GM23338 (cell line): Measurements from ENCODE around the gene NRG3. TPM values are rescaled to one million over a fixed set of nuclear protein-coding genes. Genes with fewer than 3 reads are reported as not detected.
"Not testable (repeated sequence)": the region's sequence is repeated elsewhere in the genome, so short reads cannot be mapped to it uniquely, and the experiment has no call there.

ENCODE experiments used
- ATAC-seq: fragments of 200-7000 bp; cut with Tn5 transposase; 3 replicates; pipeline ENCODE4 v1.9.1; 2020
- DNase-seq: peaks from one replicate; pipeline ENCODE4 v3.0.0-alpha.2; 2015; ENCODE audit warnings: low spot score
- H2AFZ ChIP-seq: fragments of 200-600 bp; sonication (generic); 2 replicates; pipeline ENCODE4 v1.8.0; 2016; ENCODE audit warnings: antibody characterized with exemption, mild to moderate bottlenecking, moderate library complexity
- H3F3A ChIP-seq: fragments of 200-600 bp; sonication (generic); replicated peaks from 2 replicates; pipeline ENCODE4 v1.8.0; 2017; ENCODE audit warnings: antibody characterized with exemption, mixed run types, low read depth
- H3K27ac ChIP-seq: fragments of 200-600 bp; sonication (generic); 2 replicates; pipeline ENCODE4 v1.6.1; 2016; ENCODE audit warnings: low read depth
- H3K27me3 ChIP-seq: fragments of 200-600 bp; sonication (generic); 2 replicates; pipeline ENCODE4 v1.8.0; 2016; ENCODE audit warnings: mild to moderate bottlenecking, mixed run types, moderate library complexity; ENCODE audit not compliant: insufficient read depth
- H3K36me3 ChIP-seq: fragments of 200-600 bp; sonication (generic); 2 replicates; pipeline ENCODE4 v1.8.0; 2016; ENCODE audit warnings: mild to moderate bottlenecking; ENCODE audit not compliant: insufficient read depth
- H3K4me1 ChIP-seq: fragments of 200-600 bp; sonication (generic); 2 replicates; pipeline ENCODE4 v1.8.0; 2016; ENCODE audit warnings: mild to moderate bottlenecking, moderate library complexity; ENCODE audit not compliant: insufficient read depth
- H3K4me2 ChIP-seq: fragments of 200-600 bp; sonication (generic); 2 replicates; pipeline ENCODE4 v1.7.1; 2017; ENCODE audit warnings: mixed run types
- H3K4me3 ChIP-seq: fragments of 200-600 bp; sonication (generic); 2 replicates; pipeline ENCODE4 v1.6.1; 2016; ENCODE audit warnings: mixed run types
- H3K79me2 ChIP-seq: fragments of 200-600 bp; sonication (generic); replicated peaks from 2 replicates; pipeline ENCODE4 v1.8.0; 2017; ENCODE audit warnings: mild to moderate bottlenecking; ENCODE audit not compliant: insufficient read depth
- H3K9me2 ChIP-seq: fragments of 200-600 bp; sonication (generic); 2 replicates; pipeline ENCODE4 v1.8.0; 2017; ENCODE audit not compliant: insufficient read depth
- H4K20me1 ChIP-seq: fragments of 200-600 bp; sonication (generic); replicated peaks from 2 replicates; pipeline ENCODE4 v1.8.0; 2017; ENCODE audit warnings: mild to moderate bottlenecking; ENCODE audit not compliant: insufficient read depth
- H3K27ac Mint-ChIP-seq: 2 replicates; pipeline ENCODE4 v1.8.0; 2020; ENCODE audit warnings: inconsistent platforms, mild to moderate bottlenecking, moderate library complexity, mixed read lengths
- H3K27me3 Mint-ChIP-seq: 3 replicates; pipeline ENCODE4 v1.8.0; 2022; ENCODE audit warnings: low read depth, mild to moderate bottlenecking, moderate library complexity, mixed read lengths, inconsistent platforms; ENCODE audit not compliant: insufficient read depth, poor library complexity
- H3K36me3 Mint-ChIP-seq: 3 replicates; pipeline ENCODE4 v1.8.0; 2021; ENCODE audit warnings: low read depth, mild to moderate bottlenecking, inconsistent platforms, moderate library complexity, mixed read lengths
- H3K4me1 Mint-ChIP-seq: 3 replicates; pipeline ENCODE4 v1.8.0; 2020; ENCODE audit warnings: mild to moderate bottlenecking, inconsistent platforms, mixed read lengths
- H3K4me3 Mint-ChIP-seq: 3 replicates; pipeline ENCODE4 v1.8.0; 2021; ENCODE audit warnings: moderate library complexity, mild to moderate bottlenecking, inconsistent platforms, mixed read lengths
- H3K9me3 Mint-ChIP-seq: 3 replicates; pipeline ENCODE4 v1.8.0; 2020; ENCODE audit warnings: moderate library complexity, mild to moderate bottlenecking, inconsistent platforms, mixed read lengths
- CREB1 ChIP-seq: fragments of 250-450 bp; sonication (Bioruptor Pico); IDR thresholded peaks from 2 replicates; pipeline ENCODE4 v1.5.0; 2020; ENCODE audit warnings: low read depth, mild to moderate bottlenecking, moderate library complexity
- EZH2 ChIP-seq: fragments of 200-600 bp; sonication (generic); IDR thresholded peaks from one replicate; pipeline ENCODE4 v1.8.0; 2017; ENCODE audit warnings: antibody characterized with exemption, mild to moderate bottlenecking, low read depth; ENCODE audit not compliant: unreplicated experiment
- NANOG ChIP-seq: IDR thresholded peaks from 2 replicates; pipeline ENCODE4 v1.6.1; 2016; ENCODE audit warnings: antibody characterized with exemption, borderline replicate concordance
- STAT1 ChIP-seq: IDR thresholded peaks from one replicate; pipeline ENCODE4 v1.6.1; 2016; ENCODE audit warnings: antibody characterized with exemption; ENCODE audit not compliant: unreplicated experiment
- polyA plus RNA-seq: library from polyadenylated mRNA; unstranded; fragments of >200 nt; fragmentation: Nextera tagmentation; extraction: Ambion mirVana; gene quantifications from 2 replicates; pipeline ENCODE4 v1.2.1, GENCODE V29; 2016
- total RNA-seq: library from RNA; depleted of rRNA; stranded (reverse); fragments of >200 nt; shearing (Covaris generic); gene quantifications from 2 replicates; pipeline ENCODE4 v1.2.3, GENCODE V29; 2014
- TF ChIP-seq, protein P1 (sequence below): fragments of 250-450 bp; sonication (Bioruptor Pico); IDR thresholded peaks from 2 replicates; pipeline ENCODE4 v1.5.0; 2020; ENCODE audit warnings: mild to moderate bottlenecking, moderate library complexity

Gene NRG3
- total and polyA plus RNA-seq, 2 experiments from 2014 or later, result 1.9 to 3.9 TPM

DNA sequence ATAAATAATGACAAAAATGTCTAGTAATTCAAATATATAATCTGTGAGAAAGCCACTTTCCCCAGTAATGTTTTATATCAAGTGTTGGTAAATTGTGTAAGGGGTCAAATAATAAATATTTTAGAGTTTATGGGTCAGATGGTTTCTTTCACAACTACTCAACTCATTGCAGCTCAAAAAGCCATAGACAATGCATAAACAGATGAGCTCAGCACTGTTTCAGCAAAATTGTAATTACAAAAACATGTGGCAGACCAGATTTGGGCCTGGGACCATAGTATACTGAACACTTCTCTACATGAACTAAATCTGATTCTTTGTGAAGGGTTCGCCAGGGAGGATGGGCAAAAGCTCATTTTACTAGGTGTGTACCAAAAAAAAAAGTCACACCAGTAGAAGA is 460.8 kb downstream of the NRG3 start (continued):
- TF ChIP-seq NANOG (no peak), STAT1 (no peak)

DNA sequence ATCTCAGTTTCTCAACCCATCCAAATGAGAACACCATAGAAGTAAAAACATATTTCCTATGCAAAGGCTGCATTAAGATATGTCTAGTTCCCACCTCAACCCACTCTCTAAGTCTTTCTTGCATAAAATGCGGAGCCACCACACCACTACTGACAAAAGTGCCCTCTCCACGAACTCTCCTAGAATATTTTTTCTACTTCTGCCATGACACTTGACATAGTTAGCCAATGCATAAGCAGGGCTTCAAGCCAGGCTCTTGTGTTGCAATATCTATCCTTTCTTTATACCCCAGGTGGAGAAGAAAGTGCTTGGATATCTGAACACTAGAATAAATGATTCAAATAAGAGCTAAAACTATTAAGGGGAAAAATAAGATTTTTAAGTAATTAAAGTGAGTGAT is 465.2 kb downstream of the NRG3 start:
- H3K4me2 ChIP-seq, result no peak overlapping the region
- no peak overlapping the region for H3K4me3 Mint-ChIP-seq
- H3K27me3 Mint-ChIP-seq, result no peaks in the 10 kb centered on the region
- no peaks in the 10 kb centered on the region for H4K20me1 ChIP-seq
- no peak for TF ChIP-seq EZH2
- TF ChIP-seq CREB1 (CRISPR knock-in tag), result no peak
- TF ChIP-seq, protein P1, sequence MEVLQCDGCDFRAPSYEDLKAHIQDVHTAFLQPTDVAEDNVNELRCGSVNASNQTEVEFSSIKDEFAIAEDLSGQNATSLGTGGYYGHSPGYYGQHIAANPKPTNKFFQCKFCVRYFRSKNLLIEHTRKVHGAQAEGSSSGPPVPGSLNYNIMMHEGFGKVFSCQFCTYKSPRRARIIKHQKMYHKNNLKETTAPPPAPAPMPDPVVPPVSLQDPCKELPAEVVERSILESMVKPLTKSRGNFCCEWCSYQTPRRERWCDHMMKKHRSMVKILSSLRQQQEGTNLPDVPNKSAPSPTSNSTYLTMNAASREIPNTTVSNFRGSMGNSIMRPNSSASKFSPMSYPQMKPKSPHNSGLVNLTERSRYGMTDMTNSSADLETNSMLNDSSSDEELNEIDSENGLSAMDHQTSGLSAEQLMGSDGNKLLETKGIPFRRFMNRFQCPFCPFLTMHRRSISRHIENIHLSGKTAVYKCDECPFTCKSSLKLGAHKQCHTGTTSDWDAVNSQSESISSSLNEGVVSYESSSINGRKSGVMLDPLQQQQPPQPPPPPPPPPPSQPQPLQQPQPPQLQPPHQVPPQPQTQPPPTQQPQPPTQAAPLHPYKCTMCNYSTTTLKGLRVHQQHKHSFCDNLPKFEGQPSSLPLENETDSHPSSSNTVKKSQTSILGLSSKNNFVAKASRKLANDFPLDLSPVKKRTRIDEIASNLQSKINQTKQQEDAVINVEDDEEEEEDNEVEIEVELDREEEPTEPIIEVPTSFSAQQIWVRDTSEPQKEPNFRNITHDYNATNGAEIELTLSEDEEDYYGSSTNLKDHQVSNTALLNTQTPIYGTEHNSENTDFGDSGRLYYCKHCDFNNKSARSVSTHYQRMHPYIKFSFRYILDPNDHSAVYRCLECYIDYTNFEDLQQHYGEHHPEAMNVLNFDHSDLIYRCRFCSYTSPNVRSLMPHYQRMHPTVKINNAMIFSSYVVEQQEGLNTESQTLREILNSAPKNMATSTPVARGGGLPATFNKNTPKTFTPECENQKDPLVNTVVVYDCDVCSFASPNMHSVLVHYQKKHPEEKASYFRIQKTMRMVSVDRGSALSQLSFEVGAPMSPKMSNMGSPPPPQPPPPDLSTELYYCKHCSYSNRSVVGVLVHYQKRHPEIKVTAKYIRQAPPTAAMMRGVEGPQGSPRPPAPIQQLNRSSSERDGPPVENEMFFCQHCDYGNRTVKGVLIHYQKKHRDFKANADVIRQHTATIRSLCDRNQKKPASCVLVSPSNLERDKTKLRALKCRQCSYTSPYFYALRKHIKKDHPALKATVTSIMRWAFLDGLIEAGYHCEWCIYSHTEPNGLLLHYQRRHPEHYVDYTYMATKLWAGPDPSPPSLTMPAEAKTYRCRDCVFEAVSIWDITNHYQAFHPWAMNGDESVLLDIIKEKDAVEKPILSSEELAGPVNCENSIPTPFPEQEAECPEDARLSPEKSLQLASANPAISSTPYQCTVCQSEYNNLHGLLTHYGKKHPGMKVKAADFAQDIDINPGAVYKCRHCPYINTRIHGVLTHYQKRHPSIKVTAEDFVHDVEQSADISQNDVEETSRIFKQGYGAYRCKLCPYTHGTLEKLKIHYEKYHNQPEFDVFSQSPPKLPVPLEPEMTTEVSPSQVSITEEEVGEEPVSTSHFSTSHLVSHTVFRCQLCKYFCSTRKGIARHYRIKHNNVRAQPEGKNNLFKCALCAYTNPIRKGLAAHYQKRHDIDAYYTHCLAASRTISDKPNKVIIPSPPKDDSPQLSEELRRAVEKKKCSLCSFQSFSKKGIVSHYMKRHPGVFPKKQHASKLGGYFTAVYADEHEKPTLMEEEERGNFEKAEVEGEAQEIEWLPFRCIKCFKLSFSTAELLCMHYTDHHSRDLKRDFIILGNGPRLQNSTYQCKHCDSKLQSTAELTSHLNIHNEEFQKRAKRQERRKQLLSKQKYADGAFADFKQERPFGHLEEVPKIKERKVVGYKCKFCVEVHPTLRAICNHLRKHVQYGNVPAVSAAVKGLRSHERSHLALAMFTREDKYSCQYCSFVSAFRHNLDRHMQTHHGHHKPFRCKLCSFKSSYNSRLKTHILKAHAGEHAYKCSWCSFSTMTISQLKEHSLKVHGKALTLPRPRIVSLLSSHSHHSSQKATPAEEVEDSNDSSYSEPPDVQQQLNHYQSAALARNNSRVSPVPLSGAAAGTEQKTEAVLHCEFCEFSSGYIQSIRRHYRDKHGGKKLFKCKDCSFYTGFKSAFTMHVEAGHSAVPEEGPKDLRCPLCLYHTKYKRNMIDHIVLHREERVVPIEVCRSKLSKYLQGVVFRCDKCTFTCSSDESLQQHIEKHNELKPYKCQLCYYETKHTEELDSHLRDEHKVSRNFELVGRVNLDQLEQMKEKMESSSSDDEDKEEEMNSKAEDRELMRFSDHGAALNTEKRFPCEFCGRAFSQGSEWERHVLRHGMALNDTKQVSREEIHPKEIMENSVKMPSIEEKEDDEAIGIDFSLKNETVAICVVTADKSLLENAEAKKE, result no peak
- H3F3A ChIP-seq, result no peaks in the 10 kb centered on the region
- no peaks in the 10 kb centered on the region for H3K79me2 ChIP-seq
- no peaks in the 10 kb centered on the region for H3K4me1 ChIP-seq
- no peak overlapping the region for H2AFZ ChIP-seq
- no peaks in the 10 kb centered on the region for H3K9me3 Mint-ChIP-seq
- H3K27ac Mint-ChIP-seq, result no peak overlapping the region
- H3K36me3 ChIP-seq, result no peaks in the 10 kb centered on the region
- no peak overlapping the region for H3K27ac ChIP-seq
- H3K9me2 ChIP-seq, result no peaks in the 10 kb centered on the region
- H3K4me3 ChIP-seq, result no peak overlapping the region
- H3K36me3 Mint-ChIP-seq, result no peaks in the 10 kb centered on the region
- H3K4me1 Mint-ChIP-seq, result no peaks in the 10 kb centered on the region
- DNase-seq (no peak), ATAC-seq (no peak)
- H3K27me3 ChIP-seq, result no peaks in the 10 kb centered on the region

DNA sequence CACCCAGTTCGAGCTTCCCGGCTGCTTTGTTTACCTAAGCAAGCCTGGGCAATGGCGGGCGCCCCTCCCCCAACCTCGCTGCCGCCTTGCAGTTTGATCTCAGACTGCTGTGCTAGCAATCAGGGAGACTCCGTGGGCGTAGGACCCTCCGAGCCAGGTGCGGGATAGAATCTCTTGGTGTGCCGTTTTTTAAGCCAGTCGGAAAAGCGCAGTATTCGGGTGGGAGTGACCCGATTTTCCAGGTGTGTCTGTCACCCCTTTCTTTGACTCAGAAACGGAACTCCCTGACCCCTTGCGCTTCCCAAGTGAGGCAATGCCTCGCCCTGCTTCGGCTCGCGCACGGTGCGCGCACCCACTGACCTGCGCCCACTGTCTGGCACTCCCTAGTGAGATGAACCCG is 474.6 kb downstream of the NRG3 start:
- H3K36me3 ChIP-seq, H3K27me3 ChIP-seq, H4K20me1 ChIP-seq, H3K4me1 ChIP-seq, H3F3A ChIP-seq, H3K4me1 Mint-ChIP-seq, H3K36me3 Mint-ChIP-seq, H3K27me3 Mint-ChIP-seq, H3K9me2 ChIP-seq, H3K9me3 Mint-ChIP-seq, H3K79me2 ChIP-seq, ATAC-seq, DNase-seq: not testable (repeated sequence)
- Histone ChIP-seq H3K4me2 (peak overlapping the region; percentile 16; the same call in 1 of the 2 replicates), H2AFZ (peak overlapping the region; percentile 5; the same call in 1 of the 2 replicates), H3K4me3 (peak overlapping the region; percentile 50), H3K27ac (peak overlapping the region; percentile 83; the same call in 1 of the 2 replicates)
- peak overlapping the region; percentile 88 for H3K27ac Mint-ChIP-seq
- H3K4me3 Mint-ChIP-seq, result peak overlapping the region; percentile 49
